PC-3 (cell line): ENCODE results near the gene DNAJC11.

Experiments used
- EZH2 ChIP-seq: fragments of 300-600 bp; sonication (generic); IDR thresholded peaks from one replicate; pipeline ENCODE4 v1.6.1; 2017; ENCODE audit warnings: antibody characterized with exemption, mild to moderate bottlenecking, low read length; ENCODE audit not compliant: unreplicated experiment
- TF ChIP-seq, protein P1 (sequence below): fragments of 300-600 bp; sonication (generic); conservative IDR thresholded peaks from 2 replicates; pipeline ENCODE4 v1.5.1; 2017; ENCODE audit warnings: antibody characterized with exemption, low read depth, mild to moderate bottlenecking, low read length

- TF ChIP-seq, protein P1, sequence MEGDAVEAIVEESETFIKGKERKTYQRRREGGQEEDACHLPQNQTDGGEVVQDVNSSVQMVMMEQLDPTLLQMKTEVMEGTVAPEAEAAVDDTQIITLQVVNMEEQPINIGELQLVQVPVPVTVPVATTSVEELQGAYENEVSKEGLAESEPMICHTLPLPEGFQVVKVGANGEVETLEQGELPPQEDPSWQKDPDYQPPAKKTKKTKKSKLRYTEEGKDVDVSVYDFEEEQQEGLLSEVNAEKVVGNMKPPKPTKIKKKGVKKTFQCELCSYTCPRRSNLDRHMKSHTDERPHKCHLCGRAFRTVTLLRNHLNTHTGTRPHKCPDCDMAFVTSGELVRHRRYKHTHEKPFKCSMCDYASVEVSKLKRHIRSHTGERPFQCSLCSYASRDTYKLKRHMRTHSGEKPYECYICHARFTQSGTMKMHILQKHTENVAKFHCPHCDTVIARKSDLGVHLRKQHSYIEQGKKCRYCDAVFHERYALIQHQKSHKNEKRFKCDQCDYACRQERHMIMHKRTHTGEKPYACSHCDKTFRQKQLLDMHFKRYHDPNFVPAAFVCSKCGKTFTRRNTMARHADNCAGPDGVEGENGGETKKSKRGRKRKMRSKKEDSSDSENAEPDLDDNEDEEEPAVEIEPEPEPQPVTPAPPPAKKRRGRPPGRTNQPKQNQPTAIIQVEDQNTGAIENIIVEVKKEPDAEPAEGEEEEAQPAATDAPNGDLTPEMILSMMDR, result no peak
- no peak for TF ChIP-seq EZH2
Observed at GRCh38 chr1:6612641-6613360, 88.8 kb downstream of the DNAJC11 start.
